Endodermal cell (in vitro differentiated cells): ENCODE measurements around the gene ASTN2. TPM values are rescaled to one million over a fixed set of nuclear protein-coding genes. Genes with fewer than 3 reads are reported as not detected.

Source experiments
- DNase-seq: peaks from one replicate; pipeline ENCODE4 v3.0.0-alpha.2; 2017
- H3K27ac ChIP-seq: 2 replicates; pipeline ENCODE4 v1.5.1; 2013; ENCODE audit warnings: mild to moderate bottlenecking, low read depth, low read length, moderate library complexity
- H3K27me3 ChIP-seq: 2 replicates; pipeline ENCODE4 v1.6.1; 2013; ENCODE audit warnings: mild to moderate bottlenecking, low read length, moderate library complexity; ENCODE audit not compliant: insufficient read depth, control insufficient read depth, poor library complexity, severe bottlenecking
- H3K36me3 ChIP-seq: 2 replicates; pipeline ENCODE4 v1.7.0; 2013; ENCODE audit warnings: mild to moderate bottlenecking, low read length, moderate library complexity; ENCODE audit not compliant: control insufficient read depth, insufficient read depth
- H3K4me1 ChIP-seq: one replicate; pipeline ENCODE4 v1.7.0; 2013; ENCODE audit warnings: low read length; ENCODE audit not compliant: control insufficient read depth, insufficient read depth
- H3K4me3 ChIP-seq: 2 replicates; pipeline ENCODE4 v1.5.1; 2013; ENCODE audit warnings: mild to moderate bottlenecking, low read length, moderate library complexity
- H3K9ac ChIP-seq: 2 replicates; pipeline ENCODE4 v1.6.1; 2013; ENCODE audit warnings: mild to moderate bottlenecking, low read length, moderate library complexity; ENCODE audit not compliant: poor library complexity, severe bottlenecking; ENCODE audit errors: extremely low read depth
- H3K9me3 ChIP-seq: 2 replicates; pipeline ENCODE4 v1.6.1; 2013; ENCODE audit warnings: mild to moderate bottlenecking, low read length, moderate library complexity; ENCODE audit not compliant: control insufficient read depth
- H3K27ac Mint-ChIP-seq: 2 replicates; pipeline ENCODE4 v1.8.0; 2020; ENCODE audit warnings: mixed read lengths
- H3K27me3 Mint-ChIP-seq: 2 replicates; pipeline ENCODE4 v1.8.0; 2021; ENCODE audit warnings: mild to moderate bottlenecking, mixed read lengths; ENCODE audit not compliant: insufficient read depth
- H3K36me3 Mint-ChIP-seq: 2 replicates; pipeline ENCODE4 v1.8.0; 2020; ENCODE audit warnings: low read depth, mixed read lengths
- H3K4me1 Mint-ChIP-seq: 2 replicates; pipeline ENCODE4 v1.8.0; 2020; ENCODE audit warnings: mixed read lengths
- H3K4me3 Mint-ChIP-seq: 2 replicates; pipeline ENCODE4 v1.8.0; 2020; ENCODE audit warnings: mild to moderate bottlenecking, moderate library complexity, mixed read lengths
- H3K9me3 Mint-ChIP-seq: 2 replicates; pipeline ENCODE4 v1.8.0; 2020; ENCODE audit warnings: mild to moderate bottlenecking, mixed read lengths
- WGBS, 2 experiments: methylation state at CpG; one replicate each; pipeline versions ENCODE4 v1.1.5 to v1.1.7; 2013; ENCODE audit warnings: missing lambda C conversion rate in 2 of 2, mixed read lengths in 1 of 2; ENCODE audit not compliant: insufficient coverage in 1 of 2, insufficient read length in 1 of 2; 5-methylcytosine and 5-hydroxymethylcytosine counted together
- total RNA-seq, 2 donors: library from RNA; stranded (reverse); fragmentation: NEBNext Ultra II Directional in 1 of 2; extraction: Animal tissue kit (Norgen Biotek cat#: 25700) in 1 of 2; gene quantifications; 2 replicates in 1 of 2; 3 replicates in 1 of 2; pipeline ENCODE4 v1.2.1, GENCODE V29; 2021
- TF ChIP-seq, protein P1 (sequence below): fragments of 200-600 bp; sonication (generic); conservative IDR thresholded peaks from 2 replicates; pipeline ENCODE4 v1.5.0; 2021; ENCODE audit warnings: antibody characterized with exemption, mild to moderate bottlenecking

Gene ASTN2
- total RNA-seq, 2 donors from 2014 or later: 8.9 to 10.4 TPM

DNA sequence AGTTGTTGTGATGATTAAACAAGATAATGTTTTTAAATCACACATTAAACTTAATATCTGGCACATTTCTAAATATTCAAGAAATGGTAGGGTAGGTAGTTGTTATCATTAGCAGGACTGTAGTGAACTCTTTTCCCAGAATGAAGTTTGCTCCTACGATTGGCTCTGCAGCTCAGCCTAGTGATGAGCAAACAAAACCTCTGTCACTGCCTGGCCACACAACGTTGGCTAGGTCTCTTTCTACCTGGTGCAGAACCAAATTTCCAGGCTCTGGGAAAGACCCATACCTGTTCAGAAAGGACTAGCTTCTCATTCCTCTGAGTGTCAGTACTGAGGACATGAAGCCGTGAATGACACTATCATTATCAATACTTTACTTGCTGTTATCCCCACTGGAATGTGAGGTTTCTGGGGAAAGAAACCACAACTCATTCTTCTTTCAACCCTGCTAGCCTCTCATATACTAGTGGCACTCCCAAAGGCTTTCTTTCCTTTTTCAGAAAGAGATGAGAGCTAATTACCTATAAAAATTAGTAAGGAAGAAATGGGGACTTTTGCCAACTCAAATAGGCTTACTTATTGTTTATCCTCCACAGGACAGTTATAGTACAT is 947.0 kb downstream of the ASTN2 start:
- Histone ChIP-seq H3K36me3 (no peaks in the 10 kb centered on the region), H3K27ac (no peak overlapping the region), H3K4me3 (no peak overlapping the region), H3K27me3 (no peaks in the 10 kb centered on the region), H3K4me1 (peaks cover 40% of the 10 kb centered on the region), H3K9ac (no peak overlapping the region), H3K9me3 (no peaks in the 10 kb centered on the region)
- Mint-ChIP-seq H3K36me3 (no peaks in the 10 kb centered on the region), H3K4me3 (no peak overlapping the region), H3K27me3 (peaks cover 12% of the 10 kb centered on the region), H3K27ac (no peak overlapping the region), H3K9me3 (no peaks in the 10 kb centered on the region), H3K4me1 (peaks cover 75% of the 10 kb centered on the region)
- TF ChIP-seq, protein P1, sequence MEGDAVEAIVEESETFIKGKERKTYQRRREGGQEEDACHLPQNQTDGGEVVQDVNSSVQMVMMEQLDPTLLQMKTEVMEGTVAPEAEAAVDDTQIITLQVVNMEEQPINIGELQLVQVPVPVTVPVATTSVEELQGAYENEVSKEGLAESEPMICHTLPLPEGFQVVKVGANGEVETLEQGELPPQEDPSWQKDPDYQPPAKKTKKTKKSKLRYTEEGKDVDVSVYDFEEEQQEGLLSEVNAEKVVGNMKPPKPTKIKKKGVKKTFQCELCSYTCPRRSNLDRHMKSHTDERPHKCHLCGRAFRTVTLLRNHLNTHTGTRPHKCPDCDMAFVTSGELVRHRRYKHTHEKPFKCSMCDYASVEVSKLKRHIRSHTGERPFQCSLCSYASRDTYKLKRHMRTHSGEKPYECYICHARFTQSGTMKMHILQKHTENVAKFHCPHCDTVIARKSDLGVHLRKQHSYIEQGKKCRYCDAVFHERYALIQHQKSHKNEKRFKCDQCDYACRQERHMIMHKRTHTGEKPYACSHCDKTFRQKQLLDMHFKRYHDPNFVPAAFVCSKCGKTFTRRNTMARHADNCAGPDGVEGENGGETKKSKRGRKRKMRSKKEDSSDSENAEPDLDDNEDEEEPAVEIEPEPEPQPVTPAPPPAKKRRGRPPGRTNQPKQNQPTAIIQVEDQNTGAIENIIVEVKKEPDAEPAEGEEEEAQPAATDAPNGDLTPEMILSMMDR: no peak
- 64 to 86% methylated on average over 3 of the region's 3 CpGs for WGBS, 2 experiments
- DNase-seq: no peak

DNA sequence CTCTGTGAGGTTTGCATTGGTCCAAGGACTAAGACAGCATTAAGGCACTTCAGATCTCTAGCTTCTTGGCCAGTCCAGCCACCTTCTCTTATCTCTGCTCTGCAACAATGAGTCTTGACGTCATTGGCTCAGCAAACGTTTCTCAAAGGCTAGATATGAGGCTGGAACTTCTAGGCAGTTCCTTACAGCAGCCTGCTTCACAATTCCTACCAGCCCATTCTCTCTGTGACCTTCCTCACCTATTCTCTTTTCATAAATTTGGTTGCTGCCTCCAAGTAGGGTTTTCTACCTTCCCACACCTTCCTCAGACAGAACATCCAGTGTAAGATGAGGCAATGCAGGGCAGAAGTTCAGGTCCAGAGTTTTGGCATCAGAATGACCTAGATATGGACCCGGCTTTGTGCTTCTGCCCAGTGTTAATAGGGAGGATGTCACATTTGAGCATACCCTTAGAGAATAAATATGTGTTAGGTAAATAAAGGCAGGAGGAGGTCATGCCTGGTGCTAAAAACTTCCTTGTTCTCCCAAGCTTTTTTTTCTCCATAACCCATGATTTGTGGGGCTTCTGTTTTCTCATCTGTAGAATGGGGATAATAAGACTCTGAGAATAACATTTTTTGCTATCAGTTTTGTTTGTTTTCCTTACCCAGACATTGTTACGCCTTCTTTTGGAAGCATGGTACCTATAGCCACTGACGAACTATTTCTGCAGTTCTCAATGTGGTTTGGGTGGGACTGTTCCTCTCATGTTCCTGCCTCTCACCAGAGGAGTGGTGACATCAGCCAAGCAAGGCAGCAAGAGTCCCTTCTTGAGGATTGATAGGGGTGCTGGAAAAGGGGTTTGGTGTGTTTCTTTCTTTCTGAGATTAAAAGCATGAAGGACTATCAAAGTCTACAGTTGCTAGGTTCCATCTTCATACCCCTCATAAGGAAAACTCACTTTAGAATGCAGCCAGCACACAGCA is 948.3 kb downstream of the ASTN2 start:
- H3K27ac ChIP-seq: no peak overlapping the region
- no peaks in the 10 kb centered on the region for H3K36me3 ChIP-seq
- H3K27me3 Mint-ChIP-seq: peaks cover 12% of the 10 kb centered on the region
- TF ChIP-seq, protein P1: no peak
- H3K9me3 ChIP-seq: no peaks in the 10 kb centered on the region
- H3K9ac ChIP-seq: no peak overlapping the region
- no peak for DNase-seq
- no peaks in the 10 kb centered on the region for H3K27me3 ChIP-seq
- no peaks in the 10 kb centered on the region for H3K9me3 Mint-ChIP-seq
- WGBS, 2 experiments: 75 to 83% methylated on average over 5 of the region's 5 CpGs
- H3K4me1 Mint-ChIP-seq: peaks cover 66% of the 10 kb centered on the region
- no peak overlapping the region for H3K4me3 Mint-ChIP-seq
- no peak overlapping the region for H3K4me3 ChIP-seq
- H3K27ac Mint-ChIP-seq: no peak overlapping the region
- no peaks in the 10 kb centered on the region for H3K36me3 Mint-ChIP-seq
- peaks cover 36% of the 10 kb centered on the region for H3K4me1 ChIP-seq

DNA sequence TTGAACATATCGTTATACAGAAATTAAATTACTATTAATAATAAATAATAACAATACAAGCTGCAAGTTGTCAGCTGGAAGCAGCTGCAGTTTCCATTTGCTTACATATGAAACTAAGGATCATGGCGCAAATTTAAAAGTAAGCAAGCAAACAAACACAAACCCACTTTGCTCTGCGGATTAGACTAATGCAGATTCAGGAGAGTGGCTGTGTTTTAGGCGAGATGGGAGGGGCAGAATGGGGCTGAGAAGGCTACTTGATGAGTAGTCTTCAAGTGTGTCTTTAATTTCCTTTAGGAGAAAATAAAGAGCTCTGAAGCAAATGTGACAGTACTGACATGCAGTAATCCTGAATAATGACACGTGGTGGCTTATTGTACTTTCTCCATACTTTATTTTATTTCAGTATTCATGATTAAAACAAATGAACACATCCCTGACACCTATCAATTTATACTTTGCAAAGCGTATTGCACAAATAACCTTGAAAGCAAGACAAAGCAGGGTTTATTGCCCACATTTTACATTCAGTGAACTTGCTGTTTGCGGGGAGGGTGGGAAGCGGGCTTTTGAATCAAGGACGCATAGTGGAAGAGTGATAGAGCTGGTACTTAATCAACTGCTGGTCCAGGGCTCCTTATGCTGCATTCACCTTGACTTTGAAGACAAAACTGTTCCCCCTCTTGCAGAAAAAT is 949.1 kb downstream of the ASTN2 start:
- no peak overlapping the region for H3K27ac ChIP-seq
- H3K9me3 ChIP-seq: no peaks in the 10 kb centered on the region
- Mint-ChIP-seq H3K4me3 (no peak overlapping the region), H3K9me3 (no peaks in the 10 kb centered on the region), H3K36me3 (no peaks in the 10 kb centered on the region), H3K27ac (no peak overlapping the region), H3K4me1 (peaks cover 58% of the 10 kb centered on the region), H3K27me3 (peaks cover 12% of the 10 kb centered on the region)
- no peak overlapping the region for H3K9ac ChIP-seq
- no peaks in the 10 kb centered on the region for H3K27me3 ChIP-seq
- 80 to 92% methylated on average over 3 to 8 of the region's 9 CpGs for WGBS, 2 experiments
- no peaks in the 10 kb centered on the region for H3K36me3 ChIP-seq
- no peak overlapping the region for H3K4me3 ChIP-seq
- TF ChIP-seq, protein P1: no peak
- no peak for DNase-seq
- H3K4me1 ChIP-seq: peaks cover 33% of the 10 kb centered on the region
